DOHH2 (cell line): ENCODE data around the gene FYB1.

Source experiments
- H3F3A ChIP-seq: fragments of 200-600 bp; sonication (generic), shearing (Covaris generic); 2 replicates; pipeline ENCODE4 v1.6.0; 2016; ENCODE audit warnings: antibody characterized with exemption, mild to moderate bottlenecking; ENCODE audit not compliant: control insufficient read depth, insufficient read depth
- H3K27ac ChIP-seq: fragments of 200-600 bp; sonication (generic); 2 replicates; pipeline ENCODE4 v1.5.1; 2014; ENCODE audit warnings: low read depth, mild to moderate bottlenecking, low read length, moderate library complexity
- H3K27me3 ChIP-seq: fragments of 200-600 bp; sonication (generic); 2 replicates; pipeline ENCODE4 v1.6.1; 2014; ENCODE audit warnings: mild to moderate bottlenecking, low read length, mixed read lengths; ENCODE audit not compliant: control insufficient read depth
- H3K36me3 ChIP-seq: fragments of 200-600 bp; sonication (generic); 2 replicates; pipeline ENCODE4 v1.6.1; 2014; ENCODE audit warnings: mild to moderate bottlenecking, low read length, moderate library complexity, mixed read lengths; ENCODE audit not compliant: control insufficient read depth
- H3K4me1 ChIP-seq: fragments of 200-600 bp; sonication (generic); 2 replicates; pipeline ENCODE4 v1.6.1; 2014; ENCODE audit warnings: mild to moderate bottlenecking, low read length, mixed read lengths; ENCODE audit not compliant: control insufficient read depth
- H3K4me2 ChIP-seq: fragments of 200-600 bp; sonication (generic); 2 replicates; pipeline ENCODE4 v1.6.0; 2014; ENCODE audit warnings: mild to moderate bottlenecking, low read length, moderate library complexity
- H3K4me3 ChIP-seq: fragments of 200-600 bp; sonication (generic); 2 replicates; pipeline ENCODE4 v1.5.1; 2014; ENCODE audit warnings: mild to moderate bottlenecking, low read length, mixed read lengths
- H3K79me2 ChIP-seq: fragments of 200-600 bp; sonication (generic); 2 replicates; pipeline ENCODE4 v1.6.1; 2014; ENCODE audit warnings: mild to moderate bottlenecking, low read length, mixed read lengths; ENCODE audit not compliant: control insufficient read depth
- H3K9me2 ChIP-seq: fragments of 200-600 bp; sonication (generic); replicated peaks from 2 replicates; pipeline ENCODE4 v1.6.1; 2014; ENCODE audit warnings: mild to moderate bottlenecking, low read length, mixed read lengths; ENCODE audit not compliant: control insufficient read depth
- H3K9me3 ChIP-seq: fragments of 200-600 bp; sonication (generic); 2 replicates; pipeline ENCODE4 v1.6.1; 2014; ENCODE audit warnings: antibody characterized with exemption, low read length, mixed read lengths; ENCODE audit not compliant: control insufficient read depth, insufficient read depth
- H4K20me1 ChIP-seq: fragments of 200-600 bp; sonication (generic); 2 replicates; pipeline ENCODE4 v1.6.0; 2014; ENCODE audit warnings: low read depth, mild to moderate bottlenecking, antibody characterized with exemption, low read length, moderate library complexity; ENCODE audit not compliant: control insufficient read depth, insufficient read depth
- CTCF ChIP-seq: fragments of 200-600 bp; sonication (generic); IDR thresholded peaks from one replicate; pipeline ENCODE4 v1.5.1; 2014; ENCODE audit warnings: antibody characterized with exemption, mild to moderate bottlenecking, low read depth, low read length; ENCODE audit not compliant: poor library complexity, severe bottlenecking
- EZH2phosphoT487 ChIP-seq: fragments of 200-600 bp; sonication (generic); IDR thresholded peaks from 2 replicates; pipeline ENCODE4 v1.6.1; 2017; ENCODE audit warnings: borderline replicate concordance, mild to moderate bottlenecking, antibody characterized with exemption, low read length, moderate library complexity, mixed read lengths

The FYB1 gene

GRCh38 chr5:39191216-39191615 lies 28.1 kb downstream of the FYB1 start:
- Histone ChIP-seq H3K9me3 (no peaks in the 10 kb centered on the region), H3K79me2 (no peaks in the 10 kb centered on the region), H3K9me2 (no peaks in the 10 kb centered on the region), H3F3A (no peaks in the 10 kb centered on the region), H3K36me3 (no peaks in the 10 kb centered on the region), H3K27me3 (peaks cover 2% of the 10 kb centered on the region), H4K20me1 (no peaks in the 10 kb centered on the region), H3K27ac (no peak overlapping the region), H3K4me3 (no peak overlapping the region), H3K4me1 (no peaks in the 10 kb centered on the region), H3K4me2 (no peak overlapping the region)
- no peak for TF ChIP-seq CTCF
- no peak for TF ChIP-seq EZH2phosphoT487

- no peaks in the 10 kb centered on the region for H3F3A ChIP-seq
- TF ChIP-seq CTCF (no peak), EZH2phosphoT487 (no peak)
- H3K27ac ChIP-seq: no peak overlapping the region
- H3K4me3 ChIP-seq: no peak overlapping the region
- H3K79me2 ChIP-seq: no peaks in the 10 kb centered on the region
- no peaks in the 10 kb centered on the region for H3K4me1 ChIP-seq
- H3K4me2 ChIP-seq: no peak overlapping the region
- no peaks in the 10 kb centered on the region for H4K20me1 ChIP-seq
- H3K9me2 ChIP-seq: no peaks in the 10 kb centered on the region
- H3K9me3 ChIP-seq: no peaks in the 10 kb centered on the region
- no peaks in the 10 kb centered on the region for H3K36me3 ChIP-seq
- peaks cover 2% of the 10 kb centered on the region for H3K27me3 ChIP-seq
These were observed 28.9 kb downstream of the FYB1 start for GRCh38 chr5:39190311-39191102.

GRCh38 chr5:39189292-39189955 lies 29.9 kb downstream of the FYB1 start:
- no peaks in the 10 kb centered on the region for H3K36me3 ChIP-seq
- TF ChIP-seq EZH2phosphoT487 (no peak), CTCF (no peak)

More at GRCh38 chr5:39189292-39189955, 29.9 kb downstream of the FYB1 start:
- no peaks in the 10 kb centered on the region for H3K9me3 ChIP-seq
- H3K4me3 ChIP-seq: no peak overlapping the region
- H3K4me1 ChIP-seq: no peaks in the 10 kb centered on the region
- no peaks in the 10 kb centered on the region for H4K20me1 ChIP-seq
- no peaks in the 10 kb centered on the region for H3K9me2 ChIP-seq
- no peaks in the 10 kb centered on the region for H3K79me2 ChIP-seq
- H3K27me3 ChIP-seq: no peaks in the 10 kb centered on the region; the same call in none of the 2 replicates
- no peaks in the 10 kb centered on the region for H3F3A ChIP-seq
- H3K4me2 ChIP-seq: no peak overlapping the region
- H3K27ac ChIP-seq: no peak overlapping the region
